SK-N-SH (cell line): ENCODE data around the gene CNP. TPM values are rescaled to one million over a fixed set of nuclear protein-coding genes. Genes with fewer than 3 reads are reported as not detected.

ENCODE experiments used
- CTCF ChIA-PET: fragments of 300-600, 350-600 bp; formaldehyde crosslinking; extraction: SDS; loops from one replicate; lab custom pipeline; 2021; lab: Yijun Ruan, JAX
- POLR2A ChIA-PET: fragments of 350-600 bp; sonication (Branson Sonifier 250); formaldehyde crosslinking; extraction: SDS; loops from one replicate; lab custom pipeline; 2020; ENCODE audit warnings: antibody characterized with exemption, inconsistent platforms; lab: Yijun Ruan, JAX
- DNase-seq: peaks from one replicate; pipeline ENCODE4 v3.0.0; 2012
- H2AFZ ChIP-seq: fragments of 200-600 bp; sonication (generic); 2 replicates; pipeline ENCODE4 v1.8.1; 2016; ENCODE audit warnings: antibody characterized with exemption, mild to moderate bottlenecking, low read depth
- H3F3A ChIP-seq: fragments of 200-600 bp; sonication (generic); replicated peaks from 2 replicates; pipeline ENCODE3; 2016; ENCODE audit warnings: antibody characterized with exemption, mild to moderate bottlenecking; ENCODE audit not compliant: insufficient read depth
- H3K27ac ChIP-seq, 2 experiments: fragments of 200-500 bp in 1 of 2; fragments of 200-600 bp in 1 of 2; sonication (Bioruptor generic) in 1 of 2; sonication (generic), shearing (Covaris generic) in 1 of 2; 2 replicates each; pipeline versions ENCODE4 v1.5.1 to v1.6.1; 2014 to 2016; ENCODE audit warnings: low read depth in 2 of 2, inconsistent platforms in 1 of 2, low read length in 1 of 2, mild to moderate bottlenecking in 1 of 2, mixed read lengths in 1 of 2
- H3K27me3 ChIP-seq: fragments of 200-600 bp; sonication (generic), shearing (Covaris generic); 2 replicates; pipeline ENCODE4 v1.6.1; 2016; ENCODE audit warnings: mixed run types; ENCODE audit not compliant: insufficient read depth
- H3K36me3 ChIP-seq, 2 experiments: fragments of 200-500 bp in 1 of 2; fragments of 200-600 bp in 1 of 2; sonication (Bioruptor generic) in 1 of 2; sonication (generic) in 1 of 2; replicated peaks in 1 of 2; 2 replicates each; pipeline versions ENCODE3 to v1.5.1; 2014 to 2016; ENCODE audit warnings: low read length in 1 of 2, mild to moderate bottlenecking in 1 of 2; ENCODE audit not compliant: insufficient read depth in 2 of 2, control insufficient read depth in 1 of 2
- H3K4me1 ChIP-seq, 2 experiments: fragments of 200-500 bp in 1 of 2; fragments of 200-600 bp in 1 of 2; sonication (Bioruptor generic) in 1 of 2; sonication (generic), shearing (Covaris generic) in 1 of 2; 2 replicates each; pipeline versions ENCODE4 v1.5.1 to v1.6.1; 2014 to 2016; ENCODE audit warnings: low read depth in 1 of 2, low read length in 1 of 2, mixed run types in 1 of 2; ENCODE audit not compliant: insufficient read depth in 2 of 2, control insufficient read depth in 1 of 2
- H3K4me2 ChIP-seq: fragments of 200-600 bp; sonication (generic), shearing (Covaris generic); 2 replicates; pipeline ENCODE4 v1.6.1; 2017; ENCODE audit warnings: mixed run types
- H3K4me3 ChIP-seq, 2 experiments: fragments of 200-500 bp in 1 of 2; fragments of 200-600 bp in 1 of 2; sonication (Bioruptor generic) in 1 of 2; sonication (generic), shearing (Covaris generic) in 1 of 2; 2 replicates each; pipeline versions ENCODE4 v1.5.1 to v1.8.1; 2014 to 2016; ENCODE audit warnings: low read depth in 2 of 2, inconsistent platforms in 1 of 2, low read length in 1 of 2, mild to moderate bottlenecking in 1 of 2, mixed read lengths in 1 of 2, moderate library complexity in 1 of 2
- H3K79me2 ChIP-seq: fragments of 200-600 bp; sonication (generic); 2 replicates; pipeline ENCODE4 v1.8.1; 2017; ENCODE audit warnings: mild to moderate bottlenecking; ENCODE audit not compliant: insufficient read depth
- H3K9ac ChIP-seq: fragments of 200-600 bp; sonication (generic); 2 replicates; pipeline ENCODE4 v1.6.1; 2017; ENCODE audit warnings: mixed run types
- H3K9me2 ChIP-seq: fragments of 200-600 bp; sonication (generic); 2 replicates; pipeline ENCODE4 v1.6.1; 2017; ENCODE audit warnings: mixed run types
- H3K9me3 ChIP-seq: fragments of 200-600 bp; sonication (generic); 2 replicates; pipeline ENCODE4 v1.6.1; 2017; ENCODE audit warnings: mixed run types, mild to moderate bottlenecking, moderate library complexity
- H4K20me1 ChIP-seq: fragments of 200-600 bp; sonication (generic); 2 replicates; pipeline ENCODE4 v1.6.1; 2017; ENCODE audit warnings: mild to moderate bottlenecking, mixed run types; ENCODE audit not compliant: insufficient read depth
- CHD2 ChIP-seq: fragments of 150-350 bp; IDR thresholded peaks from 2 replicates; pipeline ENCODE4 v1.6.1; 2018; ENCODE audit warnings: low read length; ENCODE audit not compliant: partially characterized antibody
- EP300 ChIP-seq, 2 experiments: IDR thresholded peaks; 2 replicates each; pipeline versions ENCODE4 v1.4.0 to v1.6.1; 2012; ENCODE audit warnings: borderline replicate concordance in 1 of 2, low read depth in 1 of 2, low read length in 1 of 2
- FOSL2 ChIP-seq: IDR thresholded peaks from 2 replicates; pipeline ENCODE4 v1.4.0; 2012; ENCODE audit warnings: low read depth, mild to moderate bottlenecking, moderate library complexity, borderline replicate concordance
- FOXJ3 ChIP-seq: sonication (generic); formaldehyde crosslinking; IDR thresholded peaks from 2 replicates; pipeline ENCODE4 v1.5.1; 2020; ENCODE audit warnings: mild to moderate bottlenecking, missing genetic modification reagents
- FOXM1 ChIP-seq: IDR thresholded peaks from 2 replicates; pipeline ENCODE4 v1.4.0; 2012; ENCODE audit warnings: low read depth, mild to moderate bottlenecking
- GATA2 ChIP-seq: sonication (generic); formaldehyde crosslinking; IDR thresholded peaks from 2 replicates; pipeline ENCODE4 v1.5.0; 2020; ENCODE audit warnings: mild to moderate bottlenecking, missing genetic modification reagents
- JUND ChIP-seq: IDR thresholded peaks from 2 replicates; pipeline ENCODE4 v1.4.0; 2012
- MEF2A ChIP-seq: IDR thresholded peaks from 2 replicates; pipeline ENCODE4 v1.4.0; 2012; ENCODE audit warnings: low read depth, borderline replicate concordance
- MXI1 ChIP-seq: IDR thresholded peaks from 2 replicates; pipeline ENCODE4 v1.6.1; 2012; ENCODE audit warnings: mild to moderate bottlenecking, low read depth, low read length, improper control_type of control experiment
- NFIC ChIP-seq: IDR thresholded peaks from 2 replicates; pipeline ENCODE4 v1.4.0; 2012; ENCODE audit warnings: borderline replicate concordance
- NRF1 ChIP-seq: IDR thresholded peaks from 2 replicates; pipeline ENCODE4 v1.6.1; 2012; ENCODE audit warnings: low read depth, mild to moderate bottlenecking, low read length
- PBX3 ChIP-seq: IDR thresholded peaks from 2 replicates; pipeline ENCODE4; 2012
- RAD21 ChIP-seq: IDR thresholded peaks from 2 replicates; pipeline ENCODE4 v1.6.1; 2012; ENCODE audit warnings: mild to moderate bottlenecking, low read length
- RCOR1 ChIP-seq: fragments of 150-350 bp; IDR thresholded peaks from 2 replicates; pipeline ENCODE4 v1.6.1; 2017; ENCODE audit warnings: antibody characterized with exemption, low read length
- RFX5 ChIP-seq: IDR thresholded peaks from 2 replicates; pipeline ENCODE4 v1.6.1; 2012; ENCODE audit warnings: mild to moderate bottlenecking, improper control_type of control experiment, low read length
- SIN3A ChIP-seq: IDR thresholded peaks from 2 replicates; pipeline ENCODE4 v1.6.1; 2012; ENCODE audit warnings: low read depth, mild to moderate bottlenecking, low read length, moderate library complexity, borderline replicate concordance
- TAF1 ChIP-seq: IDR thresholded peaks from 2 replicates; pipeline ENCODE4 v1.6.1; 2012; ENCODE audit warnings: low read depth, mild to moderate bottlenecking, low read length, moderate library complexity, borderline replicate concordance
- TEAD4 ChIP-seq: IDR thresholded peaks from 2 replicates; pipeline ENCODE4 v1.4.0; 2012; ENCODE audit warnings: mild to moderate bottlenecking, borderline replicate concordance; ENCODE audit not compliant: insufficient read depth
- USF1 ChIP-seq: IDR thresholded peaks from 2 replicates; pipeline ENCODE4 v1.4.0; 2012; ENCODE audit warnings: low read depth, borderline replicate concordance
- ZBTB33 ChIP-seq: IDR thresholded peaks from 2 replicates; pipeline ENCODE4 v1.4.0; 2012; ENCODE audit warnings: low read depth, borderline replicate concordance
- WGBS: methylation state at CpG from one replicate; pipeline ENCODE4 v1.1.6; 2017; ENCODE audit warnings: low lambda C conversion rate; 5-methylcytosine and 5-hydroxymethylcytosine counted together
- polyA plus RNA-seq, 3 experiments: library from polyadenylated mRNA; depleted of rRNA; stranded (reverse); fragments of >200 nt; gene quantifications; 2 replicates each; pipeline ENCODE4 v1.2.3, GENCODE V29; 2012

CNP gene
- polyA plus RNA-seq, 1 of the 3 experiments (the other 2 are of a cell fraction), result 54.8 TPM

- H3K9ac ChIP-seq, result peak overlapping the region; percentile 6; the same call in 1 of the 2 replicates
- H3K9me3 ChIP-seq, result no peaks in the 10 kb centered on the region
- H3K36me3 ChIP-seq, result peaks cover 29 to 35% of the 10 kb centered on the region in 2 experiments
- TF ChIP-seq GATA2 (no peak), JUND (no peak), NRF1 (no peak), SIN3A (no peak), USF1 (no peak), RFX5 (no peak), CHD2 (no peak), MEF2A (no peak), FOXM1 (no peak), TEAD4 (no peak), PBX3 (no peak), EP300 (IDR thresholded peaks at IDR 0.05; ENCODE audit: borderline replicate concordance in 1 of 2, low read depth in 1 of 2, low read length in 1 of 2) (no peak), MXI1 (no peak), TAF1 (no peak), RAD21 (no peak), FOSL2 (no peak), ZBTB33 (no peak), RCOR1 (no peak), FOXJ3 (no peak), NFIC (no peak)
- DNase-seq, result no peak
- H3K4me1 ChIP-seq, result peaks cover 6 to 8% of the 10 kb centered on the region in 2 experiments; a peak in 2 of 4 replicates
- no peaks in the 10 kb centered on the region for H3K27me3 ChIP-seq
- WGBS, result 69% methylated on average over 3 of the region's 3 CpGs
- CTCF ChIA-PET, result interaction anchor here (0.8 to 1.5 kb wide), 5 partner anchors 11 to 44 kb away, joined by 3 to 4 read pairs (median 4); partner anchors contain the start of gene NKIRAS2
- H3K79me2 ChIP-seq, result peaks cover 79% of the 10 kb centered on the region
- no peaks in the 10 kb centered on the region for H3F3A ChIP-seq
- H2AFZ ChIP-seq, result no peak overlapping the region
- H4K20me1 ChIP-seq, result peaks cover 57% of the 10 kb centered on the region
- H3K9me2 ChIP-seq, result no peaks in the 10 kb centered on the region
- POLR2A ChIA-PET, result interaction anchor here (0.6 kb wide), 1 partner anchor 13 kb away, joined by 3 read pairs; no protein-coding TSS in a partner anchor
- peak overlapping the region; percentile 36 for H3K4me2 ChIP-seq
- H3K27ac ChIP-seq, result peak overlapping the region in 1 of 2 experiments; percentile 9; a peak in 2 of 4 replicates
- H3K4me3 ChIP-seq, result no peak overlapping the region
Measured at GRCh38 chr17:42002792-42003301, 36.3 kb downstream of the CNP start.
